Caco-2 (cell line): ENCODE results near the gene MYF6. TPM values are rescaled to one million over a fixed set of nuclear protein-coding genes. Genes with fewer than 3 reads are reported as not detected.

Experiments
- BruUV-seq: library from RNA; stranded (reverse); fragments of 400-500 nt; replicated peaks from 2 replicates; lab custom pipeline; 2021; lab: Mats Ljungman, UMichigan
- CTCF ChIA-PET: fragments of 300-600 bp; sonication (Branson Sonifier 250); formaldehyde crosslinking; loops from one replicate; lab custom pipeline; 2022; ENCODE audit warnings: antibody characterized with exemption; lab: Charles Lee
- POLR2A ChIA-PET: fragments of 300-600 bp; sonication (Branson Sonifier 250); formaldehyde crosslinking; loops from one replicate; lab custom pipeline; 2022; ENCODE audit warnings: antibody characterized with exemption; lab: Charles Lee
- DNase-seq, 2 experiments: peaks; one replicate each; pipeline versions ENCODE4 v3.0.0 to v3.0.0-alpha.2; 2020 to 2022
- H3K27me3 ChIP-seq: replicated peaks from 2 replicates; pipeline ENCODE4 v1.6.0; 2011; ENCODE audit warnings: low read length; ENCODE audit not compliant: control insufficient read depth, insufficient read depth
- H3K36me3 ChIP-seq: 2 replicates; pipeline ENCODE4 v1.5.1; 2011; ENCODE audit warnings: low read length; ENCODE audit not compliant: control insufficient read depth, insufficient read depth
- H3K4me1 ChIP-seq: fragments of 250-450 bp; sonication (Bioruptor Pico); 2 replicates; pipeline ENCODE4 v1.5.1; 2020; ENCODE audit warnings: mild to moderate bottlenecking
- H3K4me3 ChIP-seq: 2 replicates; pipeline ENCODE4 v1.5.1; 2011; ENCODE audit warnings: low read depth, mild to moderate bottlenecking, control low read depth, low read length
- H3K9me3 ChIP-seq: fragments of 250-450 bp; sonication (Bioruptor Pico); 2 replicates; pipeline ENCODE4 v1.5.1; 2020; ENCODE audit warnings: mild to moderate bottlenecking, moderate library complexity
- H3K27ac Mint-ChIP-seq: one replicate; pipeline ENCODE4 v1.8.0; 2022; ENCODE audit warnings: mixed read lengths; ENCODE audit not compliant: unreplicated experiment
- H3K27me3 Mint-ChIP-seq: one replicate; pipeline ENCODE4 v1.8.0; 2022; ENCODE audit warnings: mixed read lengths; ENCODE audit not compliant: insufficient read depth, unreplicated experiment
- H3K36me3 Mint-ChIP-seq: one replicate; pipeline ENCODE4 v1.8.0; 2022; ENCODE audit warnings: mild to moderate bottlenecking, mixed read lengths; ENCODE audit not compliant: insufficient read depth, unreplicated experiment
- H3K4me1 Mint-ChIP-seq: one replicate; pipeline ENCODE4 v1.8.0; 2022; ENCODE audit warnings: low read depth, mixed read lengths; ENCODE audit not compliant: unreplicated experiment
- H3K4me3 Mint-ChIP-seq: one replicate; pipeline ENCODE4 v1.8.0; 2022; ENCODE audit warnings: mild to moderate bottlenecking, moderate library complexity, mixed read lengths; ENCODE audit not compliant: unreplicated experiment
- H3K9me3 Mint-ChIP-seq: one replicate; pipeline ENCODE4 v1.8.0; 2022; ENCODE audit warnings: mixed read lengths; ENCODE audit not compliant: unreplicated experiment
- CTCF ChIP-seq, 2 experiments: fragments of 200-600 bp in 1 of 2; IDR thresholded peaks; 1 replicate in 1 of 2; 2 replicates in 1 of 2; pipeline versions ENCODE4 v1.5.1 to v1.8.0; 2011 to 2022; ENCODE audit warnings: antibody characterized with exemption in 1 of 2, control low read depth in 1 of 2, inconsistent platforms in 1 of 2, low read depth in 1 of 2, low read length in 1 of 2, mild to moderate bottlenecking in 1 of 2, moderate library complexity in 1 of 2; ENCODE audit not compliant: insufficient read depth in 1 of 2, severe bottlenecking in 1 of 2, unreplicated experiment in 1 of 2
- intact Hi-C: fragments of 100-400 bp; cut with micrococcal nuclease; formaldehyde crosslinking; loops from one replicate; pipeline ENCODE4 v1.10.0; 2022; ENCODE audit not compliant: unreplicated experiment
- total RNA-seq: library from RNA; stranded (reverse); gene quantifications from 2 replicates; pipeline ENCODE4 v1.2.3, GENCODE V29; 2022

MYF6 gene
- total RNA-seq, 1 experiment from 2014 or later, result not detected

GRCh38 chr12:80681786-80682185, 25.6 kb upstream of the MYF6 start:
- DNase-seq, result no peak
- H3K4me1 Mint-ChIP-seq, result no peaks in the 10 kb centered on the region
- H3K27ac Mint-ChIP-seq, result no peak overlapping the region
- H3K27me3 Mint-ChIP-seq, result peaks cover 2% of the 10 kb centered on the region
- intact Hi-C loops, result no loop called here
- ChIA-PET CTCF (no interaction called here), POLR2A (no interaction called here)
- Histone ChIP-seq H3K9me3 (no peaks in the 10 kb centered on the region), H3K4me1 (no peaks in the 10 kb centered on the region), H3K27me3 (no peaks in the 10 kb centered on the region), H3K36me3 (no peaks in the 10 kb centered on the region), H3K4me3 (no peak overlapping the region)
- H3K9me3 Mint-ChIP-seq, result no peaks in the 10 kb centered on the region
- no peak for TF ChIP-seq CTCF (IDR thresholded peaks at IDR 0.05; ENCODE audit: insufficient read depth in 1 of 2, low read depth in 1 of 2, low read length in 1 of 2, severe bottlenecking in 1 of 2, unreplicated experiment in 1 of 2)
- no TSS peak for BruUV-seq
- H3K4me3 Mint-ChIP-seq, result no peak overlapping the region
- no peaks in the 10 kb centered on the region for H3K36me3 Mint-ChIP-seq

GRCh38 chr12:80684077-80684495, 23.3 kb upstream of the MYF6 start:
- H3K27me3 ChIP-seq, result no peaks in the 10 kb centered on the region
- no peaks in the 10 kb centered on the region for H3K9me3 ChIP-seq
- H3K9me3 Mint-ChIP-seq, result no peaks in the 10 kb centered on the region
- intact Hi-C loops, result no loop called here
- DNase-seq, result peak in 1 of 2 experiments; percentile 34
- H3K27ac Mint-ChIP-seq, result no peak overlapping the region
- no peak overlapping the region for H3K4me3 ChIP-seq
- peaks cover 2% of the 10 kb centered on the region for H3K27me3 Mint-ChIP-seq
- H3K4me3 Mint-ChIP-seq, result no peak overlapping the region
- ChIA-PET POLR2A (no interaction called here), CTCF (no interaction called here)
- no peaks in the 10 kb centered on the region for H3K4me1 Mint-ChIP-seq
- no peaks in the 10 kb centered on the region for H3K4me1 ChIP-seq
- H3K36me3 ChIP-seq, result no peaks in the 10 kb centered on the region
- no TSS peak for BruUV-seq
- no peak for TF ChIP-seq CTCF (IDR thresholded peaks at IDR 0.05; ENCODE audit: insufficient read depth in 1 of 2, low read depth in 1 of 2, low read length in 1 of 2, severe bottlenecking in 1 of 2, unreplicated experiment in 1 of 2)
- H3K36me3 Mint-ChIP-seq, result no peaks in the 10 kb centered on the region

- ChIA-PET CTCF (no interaction called here), POLR2A (no interaction called here)
- H3K9me3 Mint-ChIP-seq, result no peaks in the 10 kb centered on the region
- BruUV-seq, result no TSS peak
- no peaks in the 10 kb centered on the region for H3K4me1 Mint-ChIP-seq
- H3K27ac Mint-ChIP-seq, result no peak overlapping the region
- Histone ChIP-seq H3K27me3 (no peaks in the 10 kb centered on the region), H3K36me3 (no peaks in the 10 kb centered on the region), H3K4me1 (no peaks in the 10 kb centered on the region), H3K9me3 (no peaks in the 10 kb centered on the region), H3K4me3 (no peak overlapping the region)
- no peak for TF ChIP-seq CTCF (IDR thresholded peaks at IDR 0.05; ENCODE audit: insufficient read depth in 1 of 2, low read depth in 1 of 2, low read length in 1 of 2, severe bottlenecking in 1 of 2, unreplicated experiment in 1 of 2)
- H3K27me3 Mint-ChIP-seq, result no peaks in the 10 kb centered on the region
- intact Hi-C loops, result no loop called here
- no peaks in the 10 kb centered on the region for H3K36me3 Mint-ChIP-seq
- DNase-seq, result no peak
- no peak overlapping the region for H3K4me3 Mint-ChIP-seq
Observed at GRCh38 chr12:80690090-80690489, 17.3 kb upstream of the MYF6 start.
